ENCODE measurements around the gene PPIL1.

DNA sequence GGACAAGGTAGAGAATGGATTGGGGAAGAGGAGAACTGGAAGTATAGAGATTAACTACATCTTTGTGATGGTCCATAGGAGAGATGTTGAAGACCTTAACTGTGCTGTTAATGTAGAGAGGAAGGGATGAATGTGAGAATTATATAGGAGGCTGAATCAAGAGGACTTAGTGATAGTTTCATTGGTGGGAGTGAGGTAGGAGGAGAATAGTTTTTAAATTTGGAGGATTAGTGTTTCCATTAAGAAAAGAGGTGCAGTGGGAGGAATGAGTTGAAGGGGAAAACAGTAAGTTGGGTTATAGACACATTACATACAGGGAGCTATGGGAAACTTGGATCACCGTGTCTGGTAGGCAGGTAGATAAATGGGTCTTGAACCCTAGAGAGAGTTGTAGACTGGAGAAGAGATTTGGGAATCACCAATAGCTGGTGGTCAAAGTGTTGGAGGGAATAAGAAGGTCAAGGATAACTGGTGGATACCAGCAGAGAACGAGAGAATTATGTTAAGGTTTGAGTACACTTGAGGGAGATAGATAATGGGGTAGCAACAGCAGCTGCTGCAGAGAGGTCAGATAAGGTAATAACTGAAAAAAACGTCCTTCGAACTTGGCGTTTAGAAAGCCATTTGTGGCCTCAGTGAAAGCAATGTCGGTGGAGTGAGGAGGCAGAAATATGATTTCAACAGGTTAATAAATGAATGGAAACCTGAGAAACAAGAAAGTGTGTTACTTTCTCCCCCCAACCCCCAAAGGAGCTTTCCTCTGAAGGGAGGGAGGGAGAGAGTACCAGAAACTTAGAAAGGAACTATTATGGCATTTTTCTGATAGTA is 14.3 kb upstream of the PPIL1 start:
- TF ChIP-seq, protein P1, sequence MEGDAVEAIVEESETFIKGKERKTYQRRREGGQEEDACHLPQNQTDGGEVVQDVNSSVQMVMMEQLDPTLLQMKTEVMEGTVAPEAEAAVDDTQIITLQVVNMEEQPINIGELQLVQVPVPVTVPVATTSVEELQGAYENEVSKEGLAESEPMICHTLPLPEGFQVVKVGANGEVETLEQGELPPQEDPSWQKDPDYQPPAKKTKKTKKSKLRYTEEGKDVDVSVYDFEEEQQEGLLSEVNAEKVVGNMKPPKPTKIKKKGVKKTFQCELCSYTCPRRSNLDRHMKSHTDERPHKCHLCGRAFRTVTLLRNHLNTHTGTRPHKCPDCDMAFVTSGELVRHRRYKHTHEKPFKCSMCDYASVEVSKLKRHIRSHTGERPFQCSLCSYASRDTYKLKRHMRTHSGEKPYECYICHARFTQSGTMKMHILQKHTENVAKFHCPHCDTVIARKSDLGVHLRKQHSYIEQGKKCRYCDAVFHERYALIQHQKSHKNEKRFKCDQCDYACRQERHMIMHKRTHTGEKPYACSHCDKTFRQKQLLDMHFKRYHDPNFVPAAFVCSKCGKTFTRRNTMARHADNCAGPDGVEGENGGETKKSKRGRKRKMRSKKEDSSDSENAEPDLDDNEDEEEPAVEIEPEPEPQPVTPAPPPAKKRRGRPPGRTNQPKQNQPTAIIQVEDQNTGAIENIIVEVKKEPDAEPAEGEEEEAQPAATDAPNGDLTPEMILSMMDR (IDR thresholded peaks at IDR 0.05; ENCODE audit: low read length): no peak
- no peak for TF ChIP-seq EZH2 (IDR thresholded peaks at IDR 0.05; ENCODE audit: borderline replicate concordance, low read length)
